Prostate gland (tissue), 2 donors: ENCODE data around the gene HOXA7. TPM values are rescaled to one million over a fixed set of nuclear protein-coding genes. Genes with fewer than 3 reads are reported as not detected.

ENCODE experiments used
- DNase-seq: peaks from one replicate; pipeline ENCODE4 v3.0.0-alpha.2; 2019; ENCODE audit warnings: low spot score
- H3K27ac ChIP-seq, 2 donors: fragments of 200-600 bp; sonication (generic); 2 replicates each; pipeline ENCODE4 v1.5.1; 2017 to 2019
- H3K27me3 ChIP-seq: fragments of 200-600 bp; sonication (generic); replicated peaks from 2 replicates; pipeline ENCODE4 v1.5.1; 2019; ENCODE audit not compliant: insufficient read depth
- H3K36me3 ChIP-seq, 2 donors: fragments of 200-600 bp; sonication (generic); 1 replicate in 1 of 2; 2 replicates in 1 of 2; pipeline versions ENCODE4 v1.5.1 to v1.8.1; 2017 to 2019
- H3K4me1 ChIP-seq: fragments of 200-600 bp; sonication (generic); replicated peaks from 2 replicates; pipeline ENCODE4 v1.5.1; 2019
- H3K4me3 ChIP-seq, 2 donors: fragments of 200-600 bp; sonication (generic); 2 replicates each; pipeline ENCODE4 v1.5.1; 2017 to 2019
- H3K9me3 ChIP-seq: fragments of 200-600 bp; sonication (generic); 2 replicates; pipeline ENCODE4 v1.5.1; 2017
- CTCF ChIP-seq, 4 experiments: fragments of 200-600 bp in 2 of 4; fragments of 450-650 bp in 2 of 4; sonication (generic) in 2 of 4; IDR thresholded peaks; 1 replicate in 3 of 4; 2 replicates in 1 of 4; pipeline ENCODE4 v1.5.1; 2016 to 2019; ENCODE audit warnings: antibody characterized with exemption in 4 of 4, mild to moderate bottlenecking in 2 of 4, moderate library complexity in 2 of 4
- POLR2A ChIP-seq: fragments of 450-650 bp; IDR thresholded peaks from one replicate; pipeline ENCODE4 v1.6.1; 2016; ENCODE audit warnings: antibody characterized with exemption, mild to moderate bottlenecking
- POLR2AphosphoS5 ChIP-seq: sonication (generic); formaldehyde crosslinking; IDR thresholded peaks from one replicate; pipeline ENCODE4 v1.6.1; 2017; ENCODE audit warnings: antibody characterized with exemption
- WGBS: methylation state at CpG from one replicate; pipeline ENCODE4 v1.1.5; 2018; 5-methylcytosine and 5-hydroxymethylcytosine counted together
- intact Hi-C: fragments of 100-400 bp; cut with DNase I; formaldehyde crosslinking; loops from one replicate; pipeline ENCODE4 v1.14.2; 2022
- total RNA-seq, 2 donors: library from RNA; depleted of rRNA; stranded (reverse); fragments of >200 nt; gene quantifications; one replicate each; pipeline ENCODE4 v1.1.0, GENCODE V29; 2016

Gene HOXA7
- total RNA-seq, 2 donors from 2014 or later, result 2.2 to 4.6 TPM

GRCh38 chr7:27179503-27180430, 23.3 kb upstream of the HOXA7 start:
- 9% methylated on average over 56 of the region's 56 CpGs for WGBS
- Histone ChIP-seq H3K4me3 (peak overlapping the region; percentile 61 to 80), H3K9me3 (no peaks in the 10 kb centered on the region), H3K4me1 (no peaks in the 10 kb centered on the region), H3K36me3 (no peaks in the 10 kb centered on the region), H3K27ac (peak overlapping the region; percentile 96), H3K27me3 (no peaks in the 10 kb centered on the region)
- peak; percentile 88 for DNase-seq
- TF ChIP-seq CTCF (IDR thresholded peaks at IDR 0.05) (peak; percentile 93 to 96 (median 94)), POLR2A (peak; percentile 33), POLR2AphosphoS5 (peak; percentile 47)
- intact Hi-C loops, result no loop called here

GRCh38 chr7:27179030-27179429, 22.6 kb upstream of the HOXA7 start:
- Histone ChIP-seq H3K27me3 (no peaks in the 10 kb centered on the region), H3K36me3 (no peaks in the 10 kb centered on the region), H3K4me3 (peak overlapping the region; percentile 61 to 80), H3K27ac (peak overlapping the region; percentile 96), H3K4me1 (no peaks in the 10 kb centered on the region), H3K9me3 (no peaks in the 10 kb centered on the region)
- intact Hi-C loops, result no loop called here
- no peak for DNase-seq
- TF ChIP-seq CTCF (IDR thresholded peaks at IDR 0.05) (no peak), POLR2AphosphoS5 (no peak), POLR2A (no peak)
- WGBS, result 14% methylated on average over 14 of the region's 14 CpGs

- no peaks in the 10 kb centered on the region for H3K4me1 ChIP-seq
- 30% methylated on average over 6 of the region's 6 CpGs for WGBS
- DNase-seq, result no peak
- H3K9me3 ChIP-seq, result no peaks in the 10 kb centered on the region
- H3K27ac ChIP-seq, result peak overlapping the region; percentile 96
- TF ChIP-seq CTCF (IDR thresholded peaks at IDR 0.05), result no peak
- no peak for TF ChIP-seq POLR2A
- no peak for TF ChIP-seq POLR2AphosphoS5
- intact Hi-C loops, result no loop called here
- no peaks in the 10 kb centered on the region for H3K27me3 ChIP-seq
- no peaks in the 10 kb centered on the region for H3K36me3 ChIP-seq
- H3K4me3 ChIP-seq, result peak overlapping the region; percentile 61 to 80
These were observed 21.9 kb upstream of the HOXA7 start for GRCh38 chr7:27178366-27178765.

- Histone ChIP-seq H3K27me3 (no peaks in the 10 kb centered on the region), H3K4me3 (peak overlapping the region; percentile 61 to 80), H3K36me3 (no peaks in the 10 kb centered on the region), H3K27ac (peak overlapping the region; percentile 96), H3K4me1 (no peaks in the 10 kb centered on the region), H3K9me3 (no peaks in the 10 kb centered on the region)
- DNase-seq, result no peak
- no peak for TF ChIP-seq POLR2A
- TF ChIP-seq CTCF (IDR thresholded peaks at IDR 0.05), result peak in 1 of 4 experiments; percentile 24
- WGBS, result 23% methylated on average over 5 of the region's 5 CpGs
- intact Hi-C loops, result no loop called here
These were observed 21.4 kb upstream of the HOXA7 start for GRCh38 chr7:27177795-27178320.
